ENCODE data around the gene IRAK2.

DNA sequence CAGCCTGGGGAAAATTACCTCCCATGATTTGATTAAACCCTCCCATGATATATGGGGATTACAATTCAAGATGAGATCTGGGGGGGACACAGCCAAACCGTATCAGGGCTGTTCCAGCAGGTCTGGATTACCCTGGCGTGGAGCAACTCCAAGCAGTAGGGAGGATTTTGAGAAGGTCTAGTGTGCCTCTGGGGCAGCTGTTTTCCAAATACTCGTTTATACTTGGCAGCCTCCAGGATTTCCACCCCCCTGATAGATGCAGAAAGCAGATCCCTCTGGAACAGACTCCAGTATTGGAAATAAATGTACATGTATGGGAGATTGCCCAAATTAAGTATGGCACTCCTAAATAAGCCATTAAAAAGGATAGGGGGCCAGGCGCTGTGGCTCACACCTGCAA, 7.7 kb upstream of the IRAK2 start:
- TF ChIP-seq, protein P1, sequence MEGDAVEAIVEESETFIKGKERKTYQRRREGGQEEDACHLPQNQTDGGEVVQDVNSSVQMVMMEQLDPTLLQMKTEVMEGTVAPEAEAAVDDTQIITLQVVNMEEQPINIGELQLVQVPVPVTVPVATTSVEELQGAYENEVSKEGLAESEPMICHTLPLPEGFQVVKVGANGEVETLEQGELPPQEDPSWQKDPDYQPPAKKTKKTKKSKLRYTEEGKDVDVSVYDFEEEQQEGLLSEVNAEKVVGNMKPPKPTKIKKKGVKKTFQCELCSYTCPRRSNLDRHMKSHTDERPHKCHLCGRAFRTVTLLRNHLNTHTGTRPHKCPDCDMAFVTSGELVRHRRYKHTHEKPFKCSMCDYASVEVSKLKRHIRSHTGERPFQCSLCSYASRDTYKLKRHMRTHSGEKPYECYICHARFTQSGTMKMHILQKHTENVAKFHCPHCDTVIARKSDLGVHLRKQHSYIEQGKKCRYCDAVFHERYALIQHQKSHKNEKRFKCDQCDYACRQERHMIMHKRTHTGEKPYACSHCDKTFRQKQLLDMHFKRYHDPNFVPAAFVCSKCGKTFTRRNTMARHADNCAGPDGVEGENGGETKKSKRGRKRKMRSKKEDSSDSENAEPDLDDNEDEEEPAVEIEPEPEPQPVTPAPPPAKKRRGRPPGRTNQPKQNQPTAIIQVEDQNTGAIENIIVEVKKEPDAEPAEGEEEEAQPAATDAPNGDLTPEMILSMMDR (conservative IDR thresholded peaks at IDR 0.05 in 1 of 2, IDR thresholded peaks at IDR 0.05 in 1 of 2; ENCODE audit: low read depth in 1 of 2, low read length in 2 of 2), result no peak
- no peak for TF ChIP-seq EZH2 (IDR thresholded peaks at IDR 0.05; ENCODE audit: low read length, missing control alignments)

All from fibroblast of lung (primary cell).